Hematopoietic multipotent progenitor cell treated with erythropoietin and hydrocortisone succinate and interleukin-3 and kit ligand, for 4 days (in vitro differentiated cells): ENCODE data around the gene TSSK6.
"Not testable (repeated sequence)": the region's sequence is repeated elsewhere in the genome, so short reads cannot be mapped to it uniquely, and the experiment has no call there.

Source experiments
- DNase-seq: peaks from one replicate; pipeline ENCODE4 v3.0.0-alpha.2; 2015

TSSK6 gene

GRCh38 chr19:19485998-19486290 is 29.4 kb downstream of the TSSK6 start:
- DNase-seq, result no peak

DNA sequence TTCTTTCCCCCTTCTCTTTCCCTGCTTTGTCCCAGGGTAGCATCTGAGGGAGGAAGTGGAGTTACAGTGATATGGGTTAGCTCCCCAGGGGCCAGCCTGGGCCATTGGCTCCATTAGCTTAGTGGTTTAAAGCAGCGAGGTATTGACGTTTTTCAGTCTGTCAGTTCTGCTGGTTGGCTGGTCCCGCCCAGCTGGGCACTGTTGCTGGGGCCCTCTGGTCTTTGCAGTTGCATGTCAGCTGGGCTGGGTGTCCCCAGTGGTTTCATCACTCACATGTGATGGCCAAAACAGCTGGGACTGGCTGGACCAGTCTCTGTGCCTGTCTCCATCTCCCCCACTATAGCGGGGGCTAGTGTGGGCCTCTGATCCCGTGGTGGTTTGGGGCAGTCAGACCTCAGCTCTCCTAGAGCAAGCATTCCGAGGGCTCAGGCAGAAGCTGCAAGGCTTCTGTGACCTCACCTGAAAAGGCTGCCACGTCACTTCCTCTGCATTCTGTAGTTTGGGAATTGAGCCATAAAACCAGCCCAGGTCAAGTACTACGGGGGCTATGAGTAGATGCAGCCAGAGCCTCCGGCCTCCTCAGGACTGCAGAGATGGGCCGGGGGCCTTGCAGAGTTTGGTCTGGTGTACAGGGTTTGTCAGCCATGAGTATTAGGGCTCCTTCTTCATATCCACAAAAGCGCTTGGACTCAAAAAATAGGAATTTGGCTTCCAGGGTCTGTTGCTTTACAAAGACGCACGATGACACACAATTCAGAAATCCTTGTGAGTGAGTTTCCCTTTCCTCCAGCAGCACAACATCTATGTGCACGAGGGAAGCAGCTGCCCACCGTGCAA is 30.0 kb downstream of the TSSK6 start:
- DNase-seq, result no peak

GRCh38 chr19:19482809-19483596 is 32.3 kb downstream of the TSSK6 start:
- no peak for DNase-seq

DNA sequence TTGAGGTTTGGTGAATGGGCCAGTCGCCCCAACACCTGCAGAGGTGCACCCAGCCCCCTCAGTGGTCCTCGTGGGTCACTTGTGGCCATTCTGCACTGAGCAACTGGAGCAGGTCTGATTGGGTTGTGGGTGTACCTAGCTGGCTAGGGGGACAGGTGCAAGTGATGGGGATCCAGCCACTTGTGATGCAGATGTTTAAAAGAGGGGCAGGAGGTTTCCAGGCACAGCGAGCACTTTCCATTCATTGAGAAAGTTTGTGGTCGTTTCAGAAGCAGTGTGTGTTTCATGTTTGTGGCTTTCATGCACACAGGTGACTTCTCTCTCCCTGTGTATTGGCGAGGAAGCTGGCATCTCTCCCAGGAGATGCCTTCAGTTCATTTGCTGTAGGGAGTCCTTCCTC is 34.7 kb downstream of the TSSK6 start:
- DNase-seq, result no peak

DNA sequence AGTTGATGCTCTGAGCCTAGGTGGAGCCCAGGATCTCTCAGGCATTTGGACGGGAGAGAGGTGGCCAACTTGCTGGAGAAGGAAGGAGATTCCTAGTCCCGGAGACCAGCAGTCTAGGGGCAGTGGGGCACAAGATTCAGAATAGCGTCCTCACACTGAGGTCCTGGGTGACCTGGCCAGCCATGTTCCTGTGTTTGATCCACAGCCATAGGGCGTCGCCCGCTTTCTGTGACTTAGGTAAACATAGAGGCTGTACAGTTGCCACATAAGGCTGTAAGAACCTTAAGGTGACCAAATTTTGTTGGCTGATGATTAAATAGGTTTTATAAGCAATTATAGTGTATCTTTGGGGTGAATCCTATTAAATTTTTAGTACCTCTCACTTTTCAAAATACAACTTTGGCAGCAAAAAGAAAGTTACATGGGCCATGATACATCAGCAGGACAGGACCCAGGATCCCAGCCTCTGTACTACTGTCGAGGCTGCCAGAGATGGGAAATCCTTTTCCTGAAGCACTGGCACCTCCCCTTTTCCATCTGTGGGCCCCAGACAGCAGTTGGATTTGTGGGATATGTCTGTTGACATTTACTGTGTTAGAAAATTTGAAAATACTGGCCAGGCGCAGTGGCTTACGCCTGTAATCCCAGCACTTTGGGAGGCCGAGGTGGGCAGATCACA is 37.5 kb downstream of the TSSK6 start:
- no peak for DNase-seq

DNA sequence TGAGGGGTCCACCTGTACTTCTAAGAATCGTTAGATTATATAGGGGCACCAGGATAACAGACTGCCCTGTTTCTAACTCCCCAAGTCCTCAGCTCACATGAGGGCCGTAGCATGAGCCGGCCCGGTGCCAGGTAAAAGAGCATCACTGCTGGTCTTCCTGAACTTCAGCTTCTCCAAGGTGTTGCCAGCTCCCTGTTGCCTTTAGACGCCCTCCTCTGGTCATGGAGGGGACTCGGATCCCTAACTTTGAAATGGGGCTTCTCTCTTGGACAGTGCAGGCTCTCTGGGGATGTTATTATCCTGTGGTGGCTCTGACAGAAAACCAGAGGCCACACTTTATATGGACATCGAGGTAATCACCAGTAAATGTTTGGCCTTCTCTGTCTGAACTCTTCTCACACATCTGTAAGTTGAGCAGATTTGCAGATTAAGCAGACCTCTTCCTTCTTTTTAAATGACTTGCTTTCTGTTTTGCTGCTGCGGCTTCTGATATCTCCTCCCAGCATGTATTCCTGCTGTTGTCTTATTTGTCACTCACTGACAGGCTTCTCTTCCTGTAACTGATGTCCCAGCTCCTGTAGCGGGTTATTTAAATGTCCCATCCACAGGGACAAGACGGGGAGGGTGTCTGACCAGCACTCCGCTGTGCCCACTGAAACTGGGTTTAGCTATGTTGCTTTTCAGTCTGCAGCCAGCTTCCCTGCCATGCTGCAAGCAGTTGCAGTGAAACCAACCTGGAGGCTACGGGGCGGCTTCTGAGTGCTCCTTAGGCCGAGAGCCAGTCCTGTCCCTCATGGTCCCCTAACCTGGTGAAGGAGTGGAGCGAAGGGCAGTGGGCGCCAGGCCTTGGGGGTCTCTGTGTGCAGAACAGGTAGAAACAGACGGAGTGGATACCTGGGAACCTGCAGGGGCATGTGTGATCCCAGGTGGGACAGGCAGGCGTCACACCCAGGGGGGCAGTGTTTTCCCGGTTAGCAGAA is 39.2 kb downstream of the TSSK6 start:
- DNase-seq, result peak; percentile 84

GRCh38 chr19:19475015-19475765 is 40.2 kb downstream of the TSSK6 start:
- no peak for DNase-seq

- not testable (repeated sequence) for DNase-seq
Observed at GRCh38 chr19:19472106-19472505, 43.2 kb downstream of the TSSK6 start.

DNA sequence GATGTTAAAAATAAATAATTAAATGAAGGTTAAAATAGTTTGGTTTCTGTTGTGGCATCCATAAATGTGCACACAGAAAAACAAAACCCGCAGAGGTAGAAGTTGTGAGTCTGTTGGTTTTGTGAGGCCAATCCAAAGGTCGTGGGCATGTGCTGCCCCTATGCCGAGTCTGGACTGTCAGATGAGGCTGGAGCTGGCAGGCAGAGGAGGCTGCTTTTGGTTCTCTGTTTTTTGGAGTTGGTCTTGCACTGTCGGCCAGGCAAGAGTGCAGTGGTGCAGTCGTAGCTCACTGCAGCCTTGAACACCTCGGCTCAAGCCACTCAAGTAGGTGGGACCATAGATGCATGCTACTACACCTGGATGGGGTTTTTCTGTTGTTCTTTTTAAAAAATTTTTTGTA is 43.7 kb downstream of the TSSK6 start:
- DNase-seq, result no peak

GRCh38 chr19:19470579-19470978 is 44.8 kb downstream of the TSSK6 start:
- no peak for DNase-seq

DNA sequence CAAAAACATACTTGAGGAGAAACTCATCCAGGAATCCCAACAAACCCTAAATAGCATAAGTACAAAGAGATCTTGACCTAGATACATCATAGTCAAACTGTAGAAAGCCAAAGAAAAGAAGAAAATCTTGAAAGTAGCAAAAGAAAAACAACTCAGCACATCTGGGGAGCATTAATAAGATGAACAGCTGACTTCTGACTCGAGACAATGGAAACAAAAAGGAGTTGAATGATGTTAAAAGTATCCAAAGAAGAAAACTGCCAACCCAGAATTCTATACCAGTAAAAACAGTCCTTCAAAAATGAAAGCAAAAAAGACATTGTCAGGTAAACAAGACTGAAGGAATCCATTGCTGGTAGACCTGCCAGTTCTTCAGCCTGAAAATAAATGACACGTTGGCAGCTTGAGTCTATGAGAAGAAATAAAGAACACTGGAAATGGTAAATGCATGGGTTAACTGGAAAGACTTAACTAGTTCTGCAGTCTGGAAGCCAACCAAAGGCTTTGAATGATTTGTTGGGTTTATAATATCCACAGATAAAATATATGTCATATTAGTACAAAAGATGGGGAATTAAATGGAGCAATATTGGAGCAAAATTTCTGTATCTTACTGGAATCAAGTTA is 46.8 kb downstream of the TSSK6 start:
- DNase-seq, result peak; percentile 57

- DNase-seq, result no peak
Observed at GRCh38 chr19:19466201-19466600, 49.1 kb downstream of the TSSK6 start.

- DNase-seq, result no peak
Observed at GRCh38 chr19:19465436-19466070, 49.8 kb downstream of the TSSK6 start.

DNA sequence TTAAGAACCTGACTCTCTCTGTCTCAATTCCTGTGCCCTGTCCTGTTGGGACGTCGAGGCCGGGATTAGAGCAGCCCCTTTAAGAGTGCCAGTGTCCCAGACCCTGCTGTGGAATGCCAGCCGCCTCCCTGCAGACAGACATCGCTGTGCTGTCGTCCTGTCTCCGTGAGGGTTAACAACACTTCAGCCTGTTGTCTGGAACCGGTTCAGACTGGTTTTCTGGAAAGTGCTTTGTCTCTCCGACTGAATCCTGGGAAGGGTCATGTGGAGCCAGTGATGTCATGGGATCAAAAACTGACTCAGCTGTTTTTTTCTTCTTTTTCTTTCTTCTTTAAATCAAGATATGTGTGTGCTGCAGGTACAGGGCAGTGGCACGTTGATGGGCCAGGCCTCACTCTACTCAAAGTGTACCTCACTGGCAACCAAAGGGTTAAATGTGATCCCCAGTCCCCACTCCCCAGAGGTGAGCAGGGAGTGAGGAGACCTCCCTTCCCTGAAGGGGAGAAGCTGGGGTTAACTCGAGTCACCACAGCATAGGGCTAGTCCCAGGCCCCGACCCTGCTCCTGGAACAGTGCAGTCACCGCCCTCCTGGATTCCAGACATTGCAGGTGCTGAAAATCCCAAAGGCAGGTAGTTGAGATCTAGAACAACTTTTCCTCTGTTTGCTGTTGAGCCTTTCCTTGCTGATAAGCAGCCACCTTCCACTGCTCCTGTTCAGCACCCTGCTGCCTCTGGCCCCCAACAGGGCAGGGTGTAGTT is 50.8 kb downstream of the TSSK6 start:
- DNase-seq, result no peak
